Naive thymus-derived CD8-positive, alpha-beta T cell (primary cell): ENCODE data around the gene ZNF883. TPM values are rescaled to one million over a fixed set of nuclear protein-coding genes. Genes with fewer than 3 reads are reported as not detected.

Experiments
- ATAC-seq, 2 donors: fragments of 150-1000 bp; cut with Tn5 transposase in 1 of 2; sonication (Bioruptor Pico), chemical (Tn5 transposase) in 1 of 2; 1 replicate in 1 of 2; 2 replicates in 1 of 2; pipeline ENCODE4 v1.10.0; 2021; ENCODE audit warnings: mild to moderate bottlenecking in 2 of 2, moderate library complexity in 2 of 2
- POLR2A ChIA-PET: fragments of 350-600 bp; sonication (Branson Sonifier 250); formaldehyde crosslinking; loops from one replicate; lab custom pipeline; 2021; ENCODE audit warnings: antibody characterized with exemption; lab: Charles Lee
- DNase-seq, 10 donors: peaks; one replicate each; pipeline versions ENCODE4 v3.0.0 to v3.0.0-alpha.2; 2020 to 2022
- H3K27ac Mint-ChIP-seq, 10 donors: one replicate each; pipeline ENCODE4 v1.8.0; 2020 to 2022; ENCODE audit warnings: mild to moderate bottlenecking in 10 of 10, mixed read lengths in 10 of 10, moderate library complexity in 4 of 10, inconsistent platforms in 1 of 10
- H3K27me3 Mint-ChIP-seq, 5 donors: one replicate each; pipeline ENCODE4 v1.8.0; 2021 to 2022; ENCODE audit warnings: mixed read lengths in 5 of 5
- H3K36me3 Mint-ChIP-seq, 3 donors: one replicate each; pipeline ENCODE4 v1.8.0; 2020 to 2022; ENCODE audit warnings: mixed read lengths in 3 of 3, mild to moderate bottlenecking in 2 of 3, inconsistent platforms in 1 of 3
- H3K4me1 Mint-ChIP-seq, 4 donors: one replicate each; pipeline ENCODE4 v1.8.0; 2021 to 2022; ENCODE audit warnings: mixed read lengths in 4 of 4
- H3K4me3 Mint-ChIP-seq, 10 donors: one replicate each; pipeline ENCODE4 v1.8.0; 2020 to 2022; ENCODE audit warnings: mild to moderate bottlenecking in 10 of 10, mixed read lengths in 10 of 10, moderate library complexity in 6 of 10, inconsistent platforms in 1 of 10
- H3K9me3 Mint-ChIP-seq, 9 donors: one replicate each; pipeline ENCODE4 v1.8.0; 2020 to 2022; ENCODE audit warnings: mixed read lengths in 9 of 9, mild to moderate bottlenecking in 3 of 9, inconsistent platforms in 1 of 9, moderate library complexity in 1 of 9
- polyA plus RNA-seq, 3 donors: library from polyadenylated mRNA; unstranded; fragments of 300-500 nt; fragmentation: Illumina TruSeq; gene quantifications; one replicate each; pipeline ENCODE4 v1.2.3, GENCODE V29; 2021
- total RNA-seq, 8 experiments: library from RNA in 2 of 8; stranded (reverse) in 2 of 8; gene quantifications; one replicate each; pipeline ENCODE4 v1.2.3 and lab custom pipeline; 2021 to 2026

The ZNF883 gene
- total and polyA plus RNA-seq, 5 experiments from 2014 or later: 1.1 to 2.8 (median 2.7) TPM

DNA sequence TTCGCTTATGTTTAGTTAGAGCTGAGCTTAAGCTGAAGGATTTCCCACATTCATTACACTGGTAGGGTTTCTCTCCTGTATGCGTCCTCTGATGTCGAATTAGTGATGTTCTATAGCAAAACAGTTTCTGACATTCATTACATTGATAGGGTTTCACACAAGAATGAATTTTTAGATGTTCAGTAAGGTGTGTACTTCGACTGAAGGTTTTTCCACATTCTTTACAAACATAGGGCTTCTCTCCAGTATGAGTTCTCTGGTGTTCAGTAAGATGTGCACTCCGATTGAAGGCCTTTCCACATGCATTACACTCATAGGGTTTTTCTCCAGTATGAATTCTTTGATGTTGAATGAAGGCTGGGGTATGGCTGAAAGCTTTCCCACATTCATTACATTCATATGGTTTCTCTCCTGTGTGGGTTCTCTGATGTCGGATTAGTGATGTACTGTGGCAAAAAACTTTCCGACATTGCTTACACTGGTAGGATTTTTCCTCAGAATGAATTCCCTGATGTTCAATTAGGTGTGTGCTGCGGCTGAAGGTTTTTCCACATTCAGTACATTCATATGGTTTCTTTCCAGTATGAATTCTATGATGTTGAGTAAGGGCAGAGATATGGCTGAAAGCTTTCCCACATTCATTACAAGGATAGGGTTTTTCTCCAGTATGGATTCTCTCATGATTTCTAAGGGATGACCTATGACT lies 14.6 kb downstream of the ZNF883 start:
- POLR2A ChIA-PET: no interaction called here
- DNase-seq (no peak), ATAC-seq (no peak)
- Mint-ChIP-seq H3K4me1 (no peaks in the 10 kb centered on the region), H3K27me3 (peaks cover 0 to 5% (median 2%) of the 10 kb centered on the region in 5 donors), H3K36me3 (peaks cover 45 to 68% (median 55%) of the 10 kb centered on the region in 3 donors), H3K27ac (no peak overlapping the region), H3K9me3 (peaks cover 30 to 92% (median 68%) of the 10 kb centered on the region in 9 donors), H3K4me3 (no peak overlapping the region)

DNA sequence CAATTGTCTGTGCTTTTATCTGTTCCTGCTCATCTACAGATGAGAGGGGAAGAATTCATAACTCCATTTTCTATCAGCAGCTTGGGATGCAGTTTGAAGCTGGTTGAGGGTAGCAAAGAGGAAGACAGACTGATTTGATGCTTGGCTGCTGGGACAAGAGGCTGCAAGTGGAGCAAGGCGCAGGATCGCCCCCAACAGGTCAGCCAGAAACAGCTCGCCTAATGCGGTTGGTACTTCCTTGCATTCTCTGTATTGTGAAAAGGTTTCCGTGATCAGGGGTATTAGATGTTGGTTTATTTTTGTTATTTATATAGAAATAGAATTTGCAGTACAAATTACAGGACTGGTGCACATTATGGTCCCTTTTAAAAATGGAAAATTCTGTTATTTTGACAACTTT lies 40.6 kb downstream of the ZNF883 start:
- no peaks in the 10 kb centered on the region for H3K4me1 Mint-ChIP-seq
- H3K4me3 Mint-ChIP-seq: no peak overlapping the region
- DNase-seq (no peak), ATAC-seq (no peak)
- H3K27ac Mint-ChIP-seq: no peak overlapping the region
- POLR2A ChIA-PET: no interaction called here
- H3K9me3 Mint-ChIP-seq: peaks cover 0 to 40% (median 18%) of the 10 kb centered on the region in 9 donors
- H3K36me3 Mint-ChIP-seq: peaks cover 0 to 5% (median 0%) of the 10 kb centered on the region in 3 donors
- H3K27me3 Mint-ChIP-seq: peaks cover 16 to 41% (median 22%) of the 10 kb centered on the region in 5 donors

DNA sequence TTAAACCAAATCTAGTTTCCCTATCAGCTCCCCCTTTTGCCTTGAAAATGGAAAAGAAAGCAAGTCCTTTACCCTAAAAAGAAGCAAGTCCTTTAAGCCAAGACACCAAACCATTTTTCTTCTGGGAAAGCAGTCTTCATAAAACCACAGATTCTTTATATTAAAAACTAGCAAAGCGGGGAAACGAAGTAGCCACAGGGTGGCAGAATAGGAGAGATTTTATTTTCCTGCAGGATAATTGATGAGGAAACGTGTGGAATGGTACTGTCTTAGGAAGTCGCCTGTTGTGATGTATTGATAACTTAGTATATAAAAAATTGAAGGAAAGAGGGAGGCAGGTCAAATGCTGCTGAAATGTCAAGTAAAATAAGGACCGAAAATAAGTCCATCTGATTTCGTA lies 41.1 kb downstream of the ZNF883 start:
- Mint-ChIP-seq H3K4me3 (no peak overlapping the region), H3K4me1 (no peaks in the 10 kb centered on the region), H3K27ac (no peak overlapping the region), H3K27me3 (peaks cover 16 to 42% (median 19%) of the 10 kb centered on the region in 5 donors), H3K9me3 (peaks cover 0 to 38% (median 18%) of the 10 kb centered on the region in 9 donors), H3K36me3 (peaks cover 0 to 4% (median 0%) of the 10 kb centered on the region in 3 donors)
- ATAC-seq: no peak
- POLR2A ChIA-PET: no interaction called here
- DNase-seq: no peak

DNA sequence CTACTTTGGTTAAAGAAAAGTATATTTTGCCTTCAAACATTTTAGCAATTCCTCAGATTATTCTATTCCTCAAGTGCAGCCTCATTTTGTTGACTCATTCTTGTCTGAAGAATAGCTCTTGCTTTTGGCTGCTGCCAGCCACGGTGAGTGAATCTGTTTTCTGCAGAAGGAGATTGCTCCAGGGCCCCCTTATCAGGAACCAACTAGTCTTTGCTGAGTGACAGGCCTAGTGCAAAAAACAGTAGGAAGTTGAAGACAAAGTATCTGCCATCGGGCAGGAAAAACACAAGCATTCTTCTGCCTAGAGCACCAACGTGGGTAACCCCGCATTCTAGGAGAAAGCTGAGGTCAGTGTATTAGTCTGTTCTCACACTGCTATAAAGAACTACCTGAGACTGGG lies 42.3 kb downstream of the ZNF883 start:
- Mint-ChIP-seq H3K4me3 (no peak overlapping the region), H3K9me3 (peaks cover 0 to 30% (median 18%) of the 10 kb centered on the region in 9 donors), H3K27me3 (peaks cover 15 to 47% (median 17%) of the 10 kb centered on the region in 5 donors), H3K4me1 (no peaks in the 10 kb centered on the region), H3K36me3 (peaks cover 0 to 4% (median 0%) of the 10 kb centered on the region in 3 donors), H3K27ac (no peak overlapping the region)
- no peak for ATAC-seq
- DNase-seq: no peak
- POLR2A ChIA-PET: no interaction called here

DNA sequence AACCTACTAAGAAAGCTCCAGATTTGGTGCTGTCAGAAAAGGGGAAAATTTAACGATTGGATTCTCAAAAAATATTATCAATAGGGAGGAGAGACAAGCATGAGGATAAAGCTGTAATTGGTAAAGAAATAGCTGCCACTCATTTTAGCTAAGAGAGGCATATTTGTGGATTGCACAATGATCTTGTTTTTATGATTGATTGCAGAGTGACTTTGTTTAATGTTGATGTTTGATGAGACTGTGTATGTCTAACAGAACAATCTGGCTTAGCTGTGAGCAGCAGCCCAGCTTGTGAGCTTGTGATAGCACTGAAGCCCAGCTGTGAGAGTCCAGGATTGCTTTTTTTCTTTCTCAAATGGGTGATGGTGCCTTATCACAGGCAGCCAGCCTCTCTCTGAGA lies 56.4 kb downstream of the ZNF883 start:
- ATAC-seq: no peak
- POLR2A ChIA-PET: no interaction called here
- peaks cover 0 to 13% (median 6%) of the 10 kb centered on the region in 9 donors for H3K9me3 Mint-ChIP-seq
- H3K4me3 Mint-ChIP-seq: no peak overlapping the region
- no peak for DNase-seq
- no peak overlapping the region for H3K27ac Mint-ChIP-seq
- H3K4me1 Mint-ChIP-seq: no peaks in the 10 kb centered on the region
- H3K36me3 Mint-ChIP-seq: no peaks in the 10 kb centered on the region
- peaks cover 0 to 20% (median 10%) of the 10 kb centered on the region in 5 donors for H3K27me3 Mint-ChIP-seq

DNA sequence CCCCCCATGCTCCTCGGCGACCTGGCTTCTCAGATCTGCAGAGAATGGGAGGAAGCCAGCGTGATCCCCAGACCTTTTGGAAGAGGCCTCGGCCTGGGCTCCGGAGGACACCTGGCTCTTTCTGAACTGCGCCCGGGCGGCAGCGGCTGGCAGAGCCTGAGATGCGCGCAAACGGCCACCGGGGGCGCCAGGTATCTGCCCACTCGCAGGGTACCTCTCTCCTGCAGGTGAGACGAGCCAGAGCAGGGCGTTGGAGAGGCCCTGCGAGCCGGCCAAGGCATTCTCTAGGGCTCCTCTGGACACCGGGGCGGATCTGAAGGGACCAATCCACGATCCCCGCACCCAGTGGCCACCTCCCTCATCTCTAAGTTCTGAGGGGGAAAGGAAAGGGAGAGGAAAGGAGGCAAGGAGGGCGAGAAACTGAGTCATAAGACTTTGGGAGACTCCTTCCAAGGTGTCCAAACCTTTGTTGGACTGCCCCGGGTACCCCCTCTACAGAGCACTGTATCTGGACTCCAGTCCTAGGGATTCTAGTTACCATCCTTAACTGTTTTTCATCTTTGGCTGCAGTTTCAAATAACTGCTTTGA lies 66.3 kb downstream of the ZNF883 start:
- peaks cover 0 to 22% (median 3%) of the 10 kb centered on the region in 3 donors for H3K36me3 Mint-ChIP-seq
- H3K9me3 Mint-ChIP-seq: peaks cover 2 to 46% (median 20%) of the 10 kb centered on the region in 9 donors
- no peaks in the 10 kb centered on the region for H3K4me1 Mint-ChIP-seq
- H3K4me3 Mint-ChIP-seq: no peak overlapping the region
- peaks cover 18 to 41% (median 27%) of the 10 kb centered on the region in 5 donors for H3K27me3 Mint-ChIP-seq
- no peak overlapping the region for H3K27ac Mint-ChIP-seq
- DNase-seq (no peak), ATAC-seq (no peak)
- POLR2A ChIA-PET: no interaction called here

DNA sequence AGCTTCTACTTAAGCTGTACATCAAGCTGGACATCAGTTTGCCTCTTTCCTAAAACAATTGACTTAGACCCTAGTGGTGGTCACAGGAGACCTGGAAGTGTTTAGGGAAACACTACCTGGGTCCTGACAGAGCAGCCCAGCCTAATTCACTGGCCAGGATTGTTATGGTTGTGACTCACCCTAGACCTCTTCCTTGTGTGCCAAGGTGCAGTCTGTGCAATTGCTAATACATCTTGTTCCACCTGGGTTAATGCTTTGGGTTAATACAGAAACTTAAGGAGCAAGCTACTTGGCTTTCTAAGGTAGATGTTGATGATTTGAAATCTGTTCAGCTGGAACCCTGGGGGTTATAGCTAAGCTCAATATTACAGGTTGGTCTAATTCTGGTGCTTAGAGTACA lies 72.6 kb downstream of the ZNF883 start:
- no peak overlapping the region for H3K27ac Mint-ChIP-seq
- H3K4me1 Mint-ChIP-seq: no peaks in the 10 kb centered on the region
- peaks cover 14 to 28% (median 23%) of the 10 kb centered on the region in 5 donors for H3K27me3 Mint-ChIP-seq
- DNase-seq: no peak
- H3K36me3 Mint-ChIP-seq: peaks cover 0 to under 1% (median 0%) of the 10 kb centered on the region in 3 donors
- no peak overlapping the region for H3K4me3 Mint-ChIP-seq
- ATAC-seq: no peak
- peaks cover 0 to 9% (median 0%) of the 10 kb centered on the region in 9 donors for H3K9me3 Mint-ChIP-seq
- POLR2A ChIA-PET: no interaction called here

DNA sequence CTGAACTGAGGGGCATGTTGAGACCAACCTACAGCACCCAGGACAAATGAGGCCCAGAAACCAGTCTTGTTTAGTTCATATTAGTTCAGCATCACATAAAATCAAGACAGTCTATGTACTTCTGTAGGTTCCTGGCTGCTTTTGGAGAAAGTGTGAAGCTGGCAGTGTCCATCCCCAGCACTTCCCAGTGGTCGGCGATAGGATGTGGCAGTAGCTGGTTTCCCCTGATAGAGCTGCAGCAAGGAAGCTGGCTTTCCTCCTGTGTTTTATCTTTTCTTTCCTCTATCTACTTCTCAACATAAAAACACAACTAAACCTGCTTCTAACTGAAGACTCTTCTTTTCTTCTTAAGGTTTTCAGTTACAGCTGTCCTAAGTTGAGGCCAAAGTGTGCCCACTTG lies 78.3 kb downstream of the ZNF883 start:
- H3K27ac Mint-ChIP-seq: no peak overlapping the region
- H3K9me3 Mint-ChIP-seq: no peaks in the 10 kb centered on the region
- DNase-seq: no peak
- no peak for ATAC-seq
- H3K4me3 Mint-ChIP-seq: no peak overlapping the region
- POLR2A ChIA-PET: no interaction called here
- H3K27me3 Mint-ChIP-seq: peaks cover 18 to 38% (median 31%) of the 10 kb centered on the region in 5 donors
- H3K36me3 Mint-ChIP-seq: no peaks in the 10 kb centered on the region
- H3K4me1 Mint-ChIP-seq: no peaks in the 10 kb centered on the region

DNA sequence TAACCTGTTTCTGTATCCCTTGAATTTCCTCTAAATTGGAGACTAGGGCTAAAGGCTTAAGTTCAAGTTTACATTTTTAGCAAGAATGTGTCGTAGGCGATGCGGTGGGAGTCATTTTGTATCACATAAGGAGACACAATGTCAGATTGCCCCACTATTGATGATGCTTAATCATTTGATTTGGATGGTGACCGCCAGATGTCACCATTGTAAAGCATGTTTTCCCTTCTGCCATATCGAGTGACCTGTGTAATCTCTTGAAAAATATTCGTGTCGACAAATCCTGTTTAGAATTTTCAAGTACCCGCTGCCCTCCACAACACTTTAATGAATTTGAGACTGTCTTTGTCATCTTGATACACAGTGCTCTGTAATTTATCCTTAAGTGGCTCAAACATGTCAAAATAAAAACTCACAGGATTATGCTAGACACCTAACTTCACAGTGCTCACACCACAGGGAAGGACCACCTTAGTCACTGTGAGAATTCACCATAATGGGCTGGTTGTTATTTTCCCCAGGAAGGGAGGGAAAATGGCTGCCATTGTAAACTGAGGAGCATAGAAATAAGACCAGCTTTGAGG lies 86.8 kb downstream of the ZNF883 start:
- POLR2A ChIA-PET: interaction anchor here (0.7 kb wide), 4 partner anchors 43 to 414 kb away, joined by 3 to 4 read pairs (median 4); no protein-coding TSS in a partner anchor
- no peak overlapping the region for H3K27ac Mint-ChIP-seq
- H3K36me3 Mint-ChIP-seq: no peaks in the 10 kb centered on the region
- H3K27me3 Mint-ChIP-seq: peaks cover 8 to 22% (median 18%) of the 10 kb centered on the region in 5 donors
- peaks cover 0 to 2% (median 0%) of the 10 kb centered on the region in 4 donors for H3K4me1 Mint-ChIP-seq
- no peaks in the 10 kb centered on the region for H3K9me3 Mint-ChIP-seq
- H3K4me3 Mint-ChIP-seq: no peak overlapping the region
- no peak for DNase-seq
- no peak for ATAC-seq

DNA sequence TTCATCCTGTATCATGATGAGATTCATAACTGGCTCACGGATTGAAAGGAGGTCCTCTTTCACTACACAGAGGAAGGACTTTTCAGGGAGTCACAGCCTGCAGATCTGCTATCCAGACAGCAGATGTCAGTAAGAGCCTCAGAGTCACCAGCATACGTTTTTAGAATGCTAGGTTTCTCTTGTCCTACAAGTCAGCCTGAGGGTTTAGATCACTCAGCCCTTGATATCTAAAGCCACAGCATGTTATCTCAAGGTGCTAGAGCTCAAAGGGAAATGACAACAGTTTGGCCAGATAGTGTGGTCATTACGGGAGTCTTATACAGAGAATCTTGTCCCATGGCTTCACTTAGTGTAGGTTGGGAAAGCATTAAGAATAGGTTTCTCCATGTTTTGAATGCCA lies 90.4 kb downstream of the ZNF883 start:
- Mint-ChIP-seq H3K27me3 (peaks cover 0 to 14% (median 12%) of the 10 kb centered on the region in 5 donors), H3K4me1 (peaks cover 0 to 2% (median 0%) of the 10 kb centered on the region in 4 donors), H3K9me3 (no peaks in the 10 kb centered on the region), H3K4me3 (no peak overlapping the region), H3K27ac (no peak overlapping the region), H3K36me3 (no peaks in the 10 kb centered on the region)
- DNase-seq (no peak), ATAC-seq (no peak)
- POLR2A ChIA-PET: no interaction called here

DNA sequence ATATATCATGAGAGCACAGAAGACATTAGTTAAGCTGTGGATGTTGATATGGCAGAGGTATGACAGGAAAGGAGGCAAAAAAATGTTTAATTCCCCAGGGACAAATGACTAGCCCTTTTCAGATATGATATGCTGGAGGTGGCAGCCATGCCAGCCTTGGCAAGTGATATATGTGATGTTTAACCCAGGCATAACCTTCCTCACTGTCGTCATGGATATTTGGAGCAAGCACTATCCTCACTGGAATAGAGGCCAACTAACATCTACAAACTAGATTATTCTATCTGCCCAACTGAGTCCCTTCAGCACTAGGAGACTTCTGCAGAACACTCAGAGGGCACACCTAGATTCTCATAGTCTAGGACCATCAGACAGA lies 94.0 kb downstream of the ZNF883 start:
- POLR2A ChIA-PET: no interaction called here
- Mint-ChIP-seq H3K36me3 (no peaks in the 10 kb centered on the region), H3K27me3 (peaks cover 0 to 13% (median 6%) of the 10 kb centered on the region in 5 donors), H3K4me1 (no peaks in the 10 kb centered on the region), H3K27ac (no peak overlapping the region), H3K4me3 (no peak overlapping the region), H3K9me3 (no peaks in the 10 kb centered on the region)
- ATAC-seq (no peak), DNase-seq (no peak)

DNA sequence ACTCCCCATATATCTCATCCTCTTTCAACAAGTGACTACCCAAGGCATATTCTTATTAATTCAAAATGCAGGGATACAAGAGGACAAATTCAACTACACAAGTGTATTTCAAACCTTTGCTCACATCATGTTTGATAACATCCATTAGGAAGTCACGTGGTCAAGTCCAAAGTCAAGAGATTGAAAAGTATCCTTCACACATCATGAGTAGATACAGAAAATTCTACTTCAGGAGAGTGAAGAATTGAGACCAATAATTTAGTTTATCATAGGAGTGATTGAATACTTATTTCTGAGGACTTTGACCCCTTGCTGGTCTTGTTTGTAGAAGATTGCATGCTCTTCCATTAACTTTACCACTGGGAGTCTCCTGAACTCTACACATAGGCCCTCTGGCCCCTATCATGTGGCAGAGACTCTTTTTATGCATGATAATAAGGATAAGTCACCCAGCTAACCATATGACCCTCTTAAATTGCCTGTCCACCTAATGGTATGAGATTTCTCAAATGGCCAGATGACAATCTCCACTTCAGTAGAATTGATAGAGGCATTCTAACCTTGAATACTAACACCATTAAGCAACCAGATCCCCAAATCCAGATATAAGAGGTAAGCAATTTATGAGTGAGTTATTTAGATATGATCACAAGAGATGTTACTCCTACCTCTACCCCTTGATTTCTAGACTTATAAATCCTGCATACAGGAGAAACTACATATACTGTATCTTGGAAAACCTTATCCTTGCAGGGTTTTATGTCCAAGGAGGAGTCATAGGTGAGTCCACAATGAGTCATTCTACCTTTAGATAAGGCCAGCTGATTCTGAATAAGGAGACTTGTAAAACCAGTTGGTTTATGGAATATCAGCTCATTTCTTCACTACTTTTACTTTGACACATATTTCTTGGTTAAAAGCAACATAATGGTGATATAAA lies 94.7 kb downstream of the ZNF883 start:
- Mint-ChIP-seq H3K4me3 (no peak overlapping the region), H3K9me3 (no peaks in the 10 kb centered on the region), H3K27me3 (peaks cover 0 to 13% (median 8%) of the 10 kb centered on the region in 5 donors), H3K27ac (no peak overlapping the region), H3K36me3 (no peaks in the 10 kb centered on the region), H3K4me1 (no peaks in the 10 kb centered on the region)
- POLR2A ChIA-PET: no interaction called here
- DNase-seq (no peak), ATAC-seq (no peak)
